HG02938 (cell line): ENCODE measurements around the gene ZSCAN22.
A peak's percentile ranks its signal among the peaks of the same experiment; 100 is the strongest.

Source experiments
- ATAC-seq: cut with Tn5 transposase; IDR thresholded peaks from one replicate; pipeline ENCODE4 v1.9.1; 2021; ENCODE audit warnings: mild to moderate bottlenecking, moderate library complexity; ENCODE audit not compliant: unreplicated experiment

Gene ZSCAN22

DNA sequence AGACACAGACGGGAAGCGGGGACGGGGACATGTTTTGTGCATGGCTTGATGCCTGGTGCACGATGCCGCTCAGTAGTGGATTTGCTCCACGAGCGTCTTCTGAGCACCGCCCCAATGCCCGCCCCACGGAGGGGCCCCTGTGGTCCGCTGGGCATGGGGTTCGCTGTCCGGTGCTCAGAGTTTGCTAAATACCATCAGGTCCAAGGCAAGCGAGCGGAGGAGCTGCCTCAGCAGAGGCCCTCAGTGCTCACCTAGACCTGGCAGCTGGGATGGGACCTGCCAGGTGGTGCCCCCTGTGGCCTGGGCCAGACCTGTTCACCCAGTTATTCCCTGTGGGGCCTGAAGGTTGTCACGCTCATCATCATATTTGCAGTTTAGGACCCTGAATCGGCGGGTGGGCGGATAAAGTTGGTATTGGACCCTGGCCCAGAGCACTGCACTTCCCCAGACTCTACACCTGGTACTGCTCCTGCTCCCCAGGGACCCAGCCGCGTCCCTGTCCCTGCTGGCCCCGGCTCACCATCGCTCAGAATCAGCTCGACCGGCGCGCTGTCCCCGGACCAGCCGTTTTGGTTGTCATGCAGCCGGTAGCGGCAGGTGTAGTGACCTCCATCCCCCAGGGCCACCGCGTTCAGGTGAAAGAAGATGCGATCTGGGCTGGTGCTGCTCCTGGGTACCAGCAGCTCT is 24.2 kb downstream of the ZSCAN22 start:
- ATAC-seq = no peak

DNA sequence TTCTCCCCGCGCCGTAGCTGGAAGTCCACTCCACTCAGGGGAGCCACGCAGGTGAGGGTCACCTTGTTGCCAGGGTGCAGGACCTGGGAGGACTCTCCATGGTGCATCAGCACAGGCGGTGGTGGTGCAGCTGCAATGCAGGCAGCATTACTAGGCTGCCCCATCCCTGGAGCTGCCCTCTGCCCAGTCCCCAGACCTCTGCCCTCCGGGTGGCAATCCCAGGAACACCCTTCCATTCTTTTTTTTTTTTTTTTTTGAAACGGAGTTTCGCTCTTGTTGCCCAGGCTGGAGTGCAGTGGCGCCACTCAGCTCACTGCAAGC is 24.7 kb downstream of the ZSCAN22 start:
- no peak for ATAC-seq

DNA sequence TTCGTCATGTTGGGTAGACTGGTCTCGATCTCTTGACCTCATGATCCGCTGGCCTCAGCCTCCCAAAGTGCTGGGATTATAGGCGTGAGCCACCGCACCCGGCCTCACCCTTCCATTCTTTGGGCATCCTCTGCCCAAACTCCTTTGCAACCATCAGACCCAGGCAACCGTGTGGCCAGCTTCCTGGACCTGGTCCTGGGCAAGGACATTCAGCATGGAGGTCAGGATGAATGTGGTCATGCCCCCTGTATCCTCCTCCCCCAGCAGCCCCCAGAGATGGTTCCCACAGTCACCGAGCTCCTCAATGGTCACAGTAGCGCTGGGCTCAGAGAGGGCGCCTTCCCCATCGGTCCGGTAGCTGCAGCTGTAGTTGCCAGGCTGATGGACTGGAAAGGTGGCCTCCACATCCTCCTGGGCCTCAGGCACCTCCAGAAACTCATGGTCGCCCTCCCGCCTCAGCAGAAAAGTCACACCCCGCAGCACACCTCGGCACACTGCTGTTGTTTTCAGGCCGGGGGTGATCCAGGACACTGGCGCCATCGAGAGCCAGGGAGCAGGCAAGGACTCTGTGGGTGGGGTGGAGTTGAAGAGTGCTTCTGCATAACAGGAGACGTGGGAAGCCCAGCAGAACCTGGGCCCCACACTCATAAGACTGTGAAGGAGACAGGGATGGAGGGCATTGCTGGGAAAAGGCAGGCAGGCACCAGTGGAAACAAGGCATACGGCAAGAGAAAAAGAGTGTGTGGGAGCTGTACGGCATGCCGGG is 25.4 kb downstream of the ZSCAN22 start:
- no peak for ATAC-seq

DNA sequence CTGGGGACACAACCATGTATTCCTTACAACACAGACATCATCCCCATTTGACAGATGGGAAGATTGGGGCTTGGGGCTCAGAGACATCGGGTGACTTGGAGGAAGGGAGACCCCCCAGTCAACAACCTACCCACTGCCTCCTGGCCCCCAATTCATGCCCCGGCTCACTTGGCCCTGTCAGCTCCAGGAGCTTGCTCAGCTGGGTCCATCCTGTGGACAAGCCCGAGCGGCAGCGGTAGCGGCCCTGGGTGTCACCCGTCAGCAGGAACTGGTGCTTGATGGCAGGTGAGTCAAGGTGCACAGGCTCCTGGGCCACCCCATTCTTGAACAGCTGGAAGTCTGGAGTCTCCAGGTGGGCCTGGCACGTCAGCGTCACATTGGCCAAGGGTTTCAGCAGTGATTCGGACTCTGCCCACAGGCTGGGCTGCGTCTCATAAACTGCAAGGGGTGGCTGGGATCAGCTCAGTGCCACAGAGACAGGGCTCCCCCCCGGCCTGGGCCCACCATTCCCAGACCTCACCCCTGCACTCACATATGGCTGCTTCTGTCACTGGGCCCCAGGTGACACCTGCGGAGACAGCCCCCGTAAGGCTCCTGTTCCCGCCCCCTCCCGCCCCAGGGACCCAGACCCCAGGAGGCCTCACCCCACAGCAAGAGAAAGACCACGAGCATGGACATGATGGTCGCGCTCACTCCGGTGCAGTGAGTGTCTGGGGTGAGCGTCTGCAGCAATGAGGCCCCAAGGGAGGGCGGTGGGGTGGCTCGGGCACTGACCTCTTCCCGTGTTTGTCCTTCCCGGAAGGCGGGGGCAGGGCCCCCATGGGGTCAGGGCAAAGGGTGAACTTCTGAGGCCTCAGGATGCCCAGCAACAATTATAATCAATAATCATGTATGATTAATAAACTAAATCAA is 26.2 kb downstream of the ZSCAN22 start, which contains the start of gene A1BG:
Gene A1BG (minus strand): TSS at position 733 of the 912 bp plus-strand sequence. CDS start 55 bp downstream, at position 678.
- ATAC-seq = no peak

GRCh38 chr19:58353717-58354477 is 27.1 kb downstream of the ZSCAN22 start:
- ATAC-seq = no peak

GRCh38 chr19:58354478-58355030 is 27.8 kb downstream of the ZSCAN22 start:
- no peak for ATAC-seq

DNA sequence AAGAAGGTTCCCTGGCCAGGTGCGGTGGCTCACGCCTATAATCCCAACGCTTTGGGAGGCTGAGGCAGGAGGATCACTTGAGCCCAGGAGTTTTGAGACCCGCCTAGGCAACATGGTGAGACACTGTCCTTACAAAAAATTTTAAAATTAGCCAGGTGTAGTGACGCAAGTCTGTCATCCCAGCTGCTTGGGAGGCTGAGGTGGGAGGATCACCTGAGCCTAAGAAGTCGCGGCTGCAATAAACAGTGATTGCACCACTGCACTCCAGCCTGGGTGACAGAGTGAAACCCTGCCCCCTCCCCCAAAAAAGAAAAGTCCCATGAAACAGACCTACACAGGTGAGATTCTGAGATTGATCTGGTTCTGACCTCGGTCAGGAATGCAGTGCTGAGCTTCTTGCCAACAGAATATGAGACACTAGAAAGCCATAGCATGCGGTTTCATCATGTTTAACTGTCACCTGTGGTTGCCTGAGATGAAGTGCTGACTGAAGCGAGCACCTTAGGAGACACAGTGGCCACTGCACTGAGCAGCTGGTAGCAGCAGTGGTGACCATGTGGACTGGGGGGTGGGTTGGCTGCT is 28.5 kb downstream of the ZSCAN22 start:
- ATAC-seq = no peak

DNA sequence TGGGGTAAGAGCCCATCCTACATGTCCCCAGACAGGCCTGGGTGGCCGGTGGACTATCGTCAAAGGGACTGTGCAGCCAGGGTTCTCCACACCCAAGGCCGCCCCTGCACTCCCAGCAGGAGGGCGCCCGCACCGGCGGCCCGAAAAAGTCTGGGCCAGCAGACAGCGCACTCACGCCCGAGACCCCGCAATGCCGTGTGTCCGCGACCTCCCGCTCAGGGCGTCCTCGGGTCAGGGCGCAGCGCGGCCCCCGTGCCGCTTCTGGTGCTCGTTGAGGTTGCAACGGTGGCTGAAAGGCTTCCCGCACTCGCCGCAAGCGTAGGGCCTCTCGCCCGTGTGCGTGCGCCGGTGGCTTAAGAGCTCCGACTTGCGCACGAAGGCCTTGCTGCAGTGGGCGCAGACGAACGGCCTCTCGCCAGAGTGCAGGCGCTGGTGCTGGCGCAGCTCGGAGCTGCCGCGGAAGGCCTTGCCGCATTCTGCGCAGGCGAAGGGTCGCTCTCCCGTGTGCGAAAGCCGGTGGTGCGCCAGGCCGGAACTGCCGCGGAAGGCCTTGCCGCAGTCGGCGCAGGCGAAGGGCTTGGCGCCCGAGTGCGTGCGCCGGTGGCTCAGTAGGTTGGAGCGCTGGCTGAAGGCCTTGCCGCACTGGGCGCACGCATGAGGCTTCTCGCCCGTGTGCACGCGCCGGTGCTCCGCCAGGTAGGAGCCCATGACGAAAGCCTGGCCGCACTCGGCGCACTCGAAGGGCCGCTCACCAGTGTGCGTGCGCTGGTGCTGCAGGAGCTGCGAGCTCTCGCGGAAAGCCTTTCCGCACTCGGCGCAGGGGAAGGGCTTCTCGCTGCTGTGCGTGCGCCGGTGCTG is 29.3 kb downstream of the ZSCAN22 start:
- ATAC-seq = no peak

GRCh38 chr19:58356766-58357480 is 30.1 kb downstream of the ZSCAN22 start:
- ATAC-seq = no peak

- ATAC-seq = no peak
Measured at GRCh38 chr19:58357481-58358145, 30.8 kb downstream of the ZSCAN22 start.

- ATAC-seq = peak; percentile 8
Measured at GRCh38 chr19:58361900-58362271, 35.1 kb downstream of the ZSCAN22 start.

DNA sequence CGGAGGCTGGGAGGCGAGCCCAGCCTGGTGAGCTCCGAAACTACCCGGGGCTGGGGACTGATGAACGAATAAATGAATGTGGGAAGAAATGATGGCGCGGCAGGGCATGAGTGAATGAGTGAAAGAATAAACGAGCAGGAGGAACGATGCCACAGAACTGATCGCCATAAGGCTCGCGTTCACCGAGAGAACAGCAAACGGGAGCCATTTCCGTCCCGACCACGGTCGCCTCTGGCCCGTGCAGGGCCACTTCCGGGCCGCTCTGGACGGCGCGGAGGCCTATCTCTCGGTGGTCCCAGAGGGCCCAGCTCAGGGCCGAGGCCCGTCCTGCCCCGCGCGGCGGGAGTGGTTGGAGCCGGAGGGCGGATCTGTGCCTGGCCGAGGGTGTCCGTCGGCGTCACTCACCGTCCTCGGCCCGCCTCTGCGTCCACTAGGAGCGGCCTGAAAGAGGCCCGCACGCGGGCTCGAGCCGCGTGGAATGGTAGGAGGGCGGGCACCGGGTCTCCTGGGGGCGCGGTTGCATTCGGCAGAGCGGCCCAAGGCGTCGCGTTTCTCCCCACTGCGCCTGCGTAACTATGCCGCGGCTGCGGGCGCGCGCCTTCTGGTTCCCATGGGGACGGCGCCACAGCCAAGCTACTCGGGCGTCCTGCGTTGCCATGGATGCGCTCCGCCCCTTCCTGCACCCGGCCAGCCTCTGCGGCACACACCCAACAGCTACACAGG is 35.6 kb downstream of the ZSCAN22 start, which contains the start of gene ZNF497:
Gene ZNF497 (minus strand): TSS at position 480 of the 723 bp plus-strand sequence. CDS start 5,116 bp downstream, outside the sequence.
- ATAC-seq = peak; percentile 78

GRCh38 chr19:58364146-58364545 is 37.4 kb downstream of the ZSCAN22 start:
- no peak for ATAC-seq

DNA sequence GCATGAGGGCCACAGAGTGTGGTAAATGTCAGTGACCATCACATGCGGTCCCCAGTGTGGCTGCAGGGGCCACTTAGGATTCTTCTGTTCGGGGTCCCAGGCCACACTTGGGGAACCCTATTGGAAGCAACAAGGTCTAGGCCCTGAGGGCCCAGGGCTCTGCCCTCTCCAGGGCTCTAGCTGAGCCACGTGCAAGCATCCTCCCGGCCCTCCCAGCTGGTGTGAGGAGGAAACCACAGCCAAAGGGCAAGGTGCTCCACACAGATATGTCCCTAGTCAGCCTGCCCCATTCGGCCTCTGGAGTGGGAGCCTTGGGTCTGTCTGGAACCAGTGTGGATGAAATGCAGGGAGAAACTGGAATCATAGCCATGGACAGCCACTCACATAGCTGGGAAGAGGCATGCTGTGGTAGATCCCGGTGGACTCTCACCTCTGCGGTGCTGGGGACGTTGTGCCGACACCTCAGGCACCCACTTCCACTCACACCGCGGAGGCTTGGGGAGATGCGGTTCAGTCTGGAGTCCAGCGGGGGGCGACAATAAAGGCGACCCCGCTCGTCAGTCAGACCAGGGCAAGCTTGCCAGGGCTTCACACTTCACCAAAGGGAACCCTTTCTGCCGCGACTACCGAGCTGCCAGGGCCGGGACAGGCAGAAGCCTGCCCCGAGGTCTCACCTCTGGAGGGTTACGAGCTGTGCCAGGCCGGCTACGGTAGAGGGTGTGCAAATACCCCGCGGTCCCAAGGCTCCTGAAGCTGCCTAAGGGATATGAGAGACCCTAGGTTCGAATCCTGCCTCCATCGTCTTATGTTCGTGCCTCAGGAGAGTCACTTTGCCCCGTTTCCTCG is 40.0 kb downstream of the ZSCAN22 start:
- ATAC-seq = no peak

- no peak for ATAC-seq
Measured at GRCh38 chr19:58367698-58368454, 41.1 kb downstream of the ZSCAN22 start.
